Sigmoid colon (tissue), 4 donors: ENCODE results near the gene SDHAF2.

Experiments used
- CTCF ChIP-seq, 4 experiments: fragments of 450-650 bp in 3 of 4; fragments of 200-600 bp in 1 of 4; IDR thresholded peaks; one replicate each; pipeline ENCODE4 v1.5.1; 2016 to 2019; ENCODE audit warnings: antibody characterized with exemption in 4 of 4, mild to moderate bottlenecking in 3 of 4, moderate library complexity in 2 of 4
- EP300 ChIP-seq, 4 donors: sonication (generic); formaldehyde crosslinking; IDR thresholded peaks; one replicate each; pipeline ENCODE4 v1.6.1; 2017; ENCODE audit warnings: antibody characterized with exemption in 4 of 4
- POLR2A ChIP-seq, 2 donors: fragments of 450-650 bp; IDR thresholded peaks; one replicate each; pipeline ENCODE4 v1.6.1; 2016; ENCODE audit warnings: antibody characterized with exemption in 2 of 2, mild to moderate bottlenecking in 2 of 2, moderate library complexity in 2 of 2

GRCh38 chr11:61460474-61460881 lies 30.6 kb downstream of the SDHAF2 start:
- no peak for TF ChIP-seq CTCF (IDR thresholded peaks at IDR 0.05)
- TF ChIP-seq POLR2A (IDR thresholded peaks at IDR 0.05): no peak
- peak in 1 of 4 donors; percentile 3 for TF ChIP-seq EP300 (IDR thresholded peaks at IDR 0.05)
